Thyroid gland (tissue), 4 donors: Measurements from ENCODE around the gene OTOF. TPM values are rescaled to one million over a fixed set of nuclear protein-coding genes. Genes with fewer than 3 reads are reported as not detected.
A peak's percentile ranks its signal among the peaks of the same experiment; 100 is the strongest.

Source experiments
- DNase-seq, 2 donors: peaks; one replicate each; pipeline ENCODE4 v3.0.0-alpha.2; 2019
- H3K27ac ChIP-seq, 3 donors: fragments of 200-600 bp; sonication (generic); 1 replicate in 2 of 3; 2 replicates in 1 of 3; pipeline ENCODE4 v1.5.1; 2016 to 2019; ENCODE audit warnings: mild to moderate bottlenecking in 1 of 3, moderate library complexity in 1 of 3
- H3K27me3 ChIP-seq: fragments of 200-600 bp; sonication (generic); one replicate; pipeline ENCODE4 v1.5.1; 2019
- H3K36me3 ChIP-seq, 2 donors: fragments of 200-600 bp; sonication (generic); one replicate each; pipeline ENCODE4 v1.5.1; 2016 to 2019
- H3K4me1 ChIP-seq, 2 donors: fragments of 200-600 bp; sonication (generic); one replicate each; pipeline ENCODE4 v1.5.1; 2017 to 2019
- H3K4me3 ChIP-seq, 3 donors: fragments of 200-600 bp; sonication (generic); replicated peaks in 1 of 3; 1 replicate in 2 of 3; 2 replicates in 1 of 3; pipeline ENCODE4 v1.5.1; 2016; ENCODE audit warnings: mild to moderate bottlenecking in 1 of 3
- H3K9me3 ChIP-seq: fragments of 200-600 bp; sonication (generic); one replicate; pipeline ENCODE4 v1.5.1; 2017
- POLR2A ChIP-seq, 2 donors: fragments of 450-650 bp; IDR thresholded peaks; one replicate each; pipeline ENCODE4 v1.6.1; 2017; ENCODE audit warnings: antibody characterized with exemption in 2 of 2, mild to moderate bottlenecking in 2 of 2, moderate library complexity in 1 of 2
- WGBS, 2 donors: methylation state at CpG; one replicate each; pipeline ENCODE4 v1.1.5; 2017; 5-methylcytosine and 5-hydroxymethylcytosine counted together
- intact Hi-C: fragments of 100-400 bp; cut with DNase I; formaldehyde crosslinking; loops from one replicate; pipeline ENCODE4 v1.15.1; 2023
- total RNA-seq, 4 donors: library from RNA; depleted of rRNA; stranded (reverse); fragments of >200 nt; gene quantifications; one replicate each; pipeline ENCODE4 v1.2.3, GENCODE V29; 2016
- TF ChIP-seq, protein P1 (sequence below), 6 experiments: fragments of 200-600 bp in 3 of 6; fragments of 450-650 bp in 3 of 6; sonication (generic) in 3 of 6; IDR thresholded peaks; one replicate each; pipeline ENCODE4 v1.5.1; 2016 to 2019; ENCODE audit warnings: antibody characterized with exemption in 6 of 6, mild to moderate bottlenecking in 2 of 6, inconsistent platforms in 1 of 6, moderate library complexity in 1 of 6

OTOF gene
- total RNA-seq, 4 donors from 2014 or later = 0.67 TPM; not detected in 3

DNA sequence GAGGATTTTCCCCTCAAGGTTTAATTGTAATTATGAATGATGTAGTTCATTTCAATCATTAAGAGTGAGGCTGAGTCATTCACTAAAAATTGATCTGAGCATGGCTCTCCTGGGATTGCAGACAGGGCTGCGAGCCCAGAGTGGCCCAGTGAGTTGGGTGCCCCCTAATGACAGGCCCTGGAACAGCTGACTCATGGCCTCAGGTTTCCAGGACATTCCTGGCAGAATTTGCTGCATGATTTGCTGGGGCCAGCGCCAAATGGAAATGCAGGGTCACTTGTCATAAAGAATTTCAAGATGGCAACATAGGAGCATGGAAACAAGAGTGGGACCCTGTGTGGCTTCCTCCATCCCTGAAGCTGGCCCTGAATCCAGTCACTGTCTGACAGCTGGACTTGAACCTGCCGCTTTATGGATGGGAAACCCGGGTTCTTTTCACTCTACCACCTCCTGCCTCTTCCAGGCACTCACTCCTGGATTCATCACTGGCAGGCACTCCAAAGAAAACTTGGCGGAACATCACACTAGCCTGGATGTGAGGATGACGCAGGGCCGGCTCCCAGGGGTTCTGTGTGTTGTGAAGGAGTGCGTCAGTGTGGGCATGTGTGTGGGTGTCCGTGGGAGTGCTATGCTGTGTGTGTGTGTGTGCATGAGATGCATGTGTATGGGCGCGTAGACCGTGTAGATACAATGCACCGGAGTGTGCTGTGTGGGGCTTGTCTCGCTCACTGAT lies 15.2 kb downstream of the OTOF start:
- intact Hi-C loops = loop anchor here (10.0 kb wide), 1 partner anchor 58 kb away; the partner anchor contains the start of gene DRC1
- no peak overlapping the region for H3K27ac ChIP-seq
- H3K4me3 ChIP-seq = no peak overlapping the region
- peak; percentile 33 to 53 for DNase-seq
- 88 to 89% methylated on average over 14 of the region's 14 CpGs for WGBS, 2 donors
- no peaks in the 10 kb centered on the region for H3K27me3 ChIP-seq
- H3K4me1 ChIP-seq = peaks cover 6 to 12% of the 10 kb centered on the region in 2 donors
- no peaks in the 10 kb centered on the region for H3K36me3 ChIP-seq
- H3K9me3 ChIP-seq = no peaks in the 10 kb centered on the region
- no peak for TF ChIP-seq POLR2A (IDR thresholded peaks at IDR 0.05)
- TF ChIP-seq, protein P1, sequence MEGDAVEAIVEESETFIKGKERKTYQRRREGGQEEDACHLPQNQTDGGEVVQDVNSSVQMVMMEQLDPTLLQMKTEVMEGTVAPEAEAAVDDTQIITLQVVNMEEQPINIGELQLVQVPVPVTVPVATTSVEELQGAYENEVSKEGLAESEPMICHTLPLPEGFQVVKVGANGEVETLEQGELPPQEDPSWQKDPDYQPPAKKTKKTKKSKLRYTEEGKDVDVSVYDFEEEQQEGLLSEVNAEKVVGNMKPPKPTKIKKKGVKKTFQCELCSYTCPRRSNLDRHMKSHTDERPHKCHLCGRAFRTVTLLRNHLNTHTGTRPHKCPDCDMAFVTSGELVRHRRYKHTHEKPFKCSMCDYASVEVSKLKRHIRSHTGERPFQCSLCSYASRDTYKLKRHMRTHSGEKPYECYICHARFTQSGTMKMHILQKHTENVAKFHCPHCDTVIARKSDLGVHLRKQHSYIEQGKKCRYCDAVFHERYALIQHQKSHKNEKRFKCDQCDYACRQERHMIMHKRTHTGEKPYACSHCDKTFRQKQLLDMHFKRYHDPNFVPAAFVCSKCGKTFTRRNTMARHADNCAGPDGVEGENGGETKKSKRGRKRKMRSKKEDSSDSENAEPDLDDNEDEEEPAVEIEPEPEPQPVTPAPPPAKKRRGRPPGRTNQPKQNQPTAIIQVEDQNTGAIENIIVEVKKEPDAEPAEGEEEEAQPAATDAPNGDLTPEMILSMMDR (IDR thresholded peaks at IDR 0.05) = peak in 4 of 6 experiments; percentile 14 to 43 (median 32)

DNA sequence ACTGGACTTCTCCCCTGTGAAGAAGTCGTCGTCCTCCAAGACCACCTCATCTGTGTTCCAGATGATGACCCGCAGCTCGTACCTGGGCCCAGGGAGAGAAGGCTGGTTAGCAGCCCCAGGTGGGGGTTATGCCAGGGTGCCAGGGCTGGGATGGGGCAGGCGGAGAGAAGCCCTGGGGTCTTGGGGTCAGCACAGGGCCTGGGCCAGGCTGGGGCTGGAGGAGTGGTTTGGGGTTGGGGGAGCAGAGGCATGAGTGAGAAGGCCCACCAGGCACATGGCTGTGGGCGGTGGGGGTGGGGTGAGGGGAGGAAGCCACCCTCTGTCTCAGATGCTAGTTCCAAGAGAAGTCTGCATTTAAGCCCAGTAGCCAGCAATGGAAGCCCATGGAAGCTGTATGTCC lies 15.8 kb downstream of the OTOF start:
- DNase-seq = no peak
- 97 to 99% methylated on average over 6 of the region's 6 CpGs for WGBS, 2 donors
- H3K27ac ChIP-seq = no peak overlapping the region
- TF ChIP-seq, protein P1 (IDR thresholded peaks at IDR 0.05) = no peak
- TF ChIP-seq POLR2A (IDR thresholded peaks at IDR 0.05) = no peak
- no peaks in the 10 kb centered on the region for H3K27me3 ChIP-seq
- intact Hi-C loops = loop anchor here (10.0 kb wide), 1 partner anchor 57 kb away; the partner anchor contains the start of gene DRC1
- no peaks in the 10 kb centered on the region for H3K9me3 ChIP-seq
- H3K36me3 ChIP-seq = no peaks in the 10 kb centered on the region
- H3K4me1 ChIP-seq = peaks cover 12 to 18% of the 10 kb centered on the region in 2 donors
- no peak overlapping the region for H3K4me3 ChIP-seq

DNA sequence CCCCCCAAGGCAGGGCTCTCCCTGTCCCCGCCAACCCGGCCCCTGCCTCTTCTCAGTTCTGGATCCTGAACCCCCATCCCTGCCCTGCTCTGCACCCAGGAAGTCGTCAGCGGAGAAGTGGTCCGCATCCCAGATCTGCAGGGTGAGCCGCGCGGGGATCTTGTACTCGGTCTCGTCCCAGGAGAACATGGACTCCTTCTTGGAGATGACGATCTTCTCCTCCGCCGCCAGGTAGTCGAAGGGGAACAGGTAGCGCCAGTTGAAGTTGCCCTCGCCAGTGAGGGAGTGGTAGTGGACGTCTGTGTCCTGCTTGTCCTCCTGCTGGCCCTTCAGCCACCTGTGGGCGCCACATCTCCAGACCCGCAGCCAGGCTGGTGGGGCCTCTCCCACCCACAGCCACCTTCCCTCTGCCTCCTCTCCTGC lies 16.3 kb downstream of the OTOF start:
- Histone ChIP-seq H3K4me1 (peaks cover 17 to 23% of the 10 kb centered on the region in 2 donors), H3K9me3 (no peaks in the 10 kb centered on the region), H3K36me3 (no peaks in the 10 kb centered on the region), H3K27ac (no peak overlapping the region), H3K27me3 (no peaks in the 10 kb centered on the region), H3K4me3 (no peak overlapping the region)
- WGBS, 2 donors = 92 to 96% methylated on average over 16 to 19 of the region's 19 CpGs
- no peak for DNase-seq
- TF ChIP-seq, protein P1 (IDR thresholded peaks at IDR 0.05) = no peak
- no peak for TF ChIP-seq POLR2A (IDR thresholded peaks at IDR 0.05)
- intact Hi-C loops = loop anchor here (10.0 kb wide), 1 partner anchor 57 kb away; the partner anchor contains the start of gene DRC1

DNA sequence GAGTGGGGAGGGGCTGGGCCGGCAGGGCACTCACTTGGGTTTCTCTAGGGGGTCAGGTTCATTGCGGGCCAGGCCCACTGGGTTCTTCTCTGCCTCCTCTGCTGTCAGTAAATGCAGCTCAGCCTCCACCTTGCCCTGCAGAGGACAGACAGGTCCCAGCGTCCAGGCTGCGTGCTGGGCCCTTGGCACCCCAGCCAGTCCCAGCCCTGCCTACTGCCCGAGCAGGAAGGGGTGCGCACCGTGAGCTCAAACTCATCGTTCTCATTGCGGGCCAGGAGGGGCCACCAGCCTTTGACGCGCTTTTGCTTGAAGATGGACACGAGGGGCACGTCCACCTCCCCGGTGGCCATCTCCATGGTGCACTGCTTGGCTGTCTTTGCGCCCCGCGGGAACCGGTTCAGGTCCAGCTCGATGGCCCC lies 17.3 kb downstream of the OTOF start:
- H3K4me3 ChIP-seq = no peak overlapping the region
- 87% methylated on average over 11 to 13 of the region's 19 CpGs for WGBS, 2 donors
- no peak for DNase-seq
- H3K27ac ChIP-seq = no peak overlapping the region
- no peaks in the 10 kb centered on the region for H3K27me3 ChIP-seq
- no peak for TF ChIP-seq POLR2A (IDR thresholded peaks at IDR 0.05)
- TF ChIP-seq, protein P1 (IDR thresholded peaks at IDR 0.05) = no peak
- peaks cover 22 to 27% of the 10 kb centered on the region in 2 donors for H3K4me1 ChIP-seq
- no peaks in the 10 kb centered on the region for H3K36me3 ChIP-seq
- H3K9me3 ChIP-seq = no peaks in the 10 kb centered on the region
- intact Hi-C loops = loop anchor here (10.0 kb wide), 1 partner anchor 56 kb away; the partner anchor contains the start of gene DRC1
